ENCODE data around the gene HMGA1.

DNA sequence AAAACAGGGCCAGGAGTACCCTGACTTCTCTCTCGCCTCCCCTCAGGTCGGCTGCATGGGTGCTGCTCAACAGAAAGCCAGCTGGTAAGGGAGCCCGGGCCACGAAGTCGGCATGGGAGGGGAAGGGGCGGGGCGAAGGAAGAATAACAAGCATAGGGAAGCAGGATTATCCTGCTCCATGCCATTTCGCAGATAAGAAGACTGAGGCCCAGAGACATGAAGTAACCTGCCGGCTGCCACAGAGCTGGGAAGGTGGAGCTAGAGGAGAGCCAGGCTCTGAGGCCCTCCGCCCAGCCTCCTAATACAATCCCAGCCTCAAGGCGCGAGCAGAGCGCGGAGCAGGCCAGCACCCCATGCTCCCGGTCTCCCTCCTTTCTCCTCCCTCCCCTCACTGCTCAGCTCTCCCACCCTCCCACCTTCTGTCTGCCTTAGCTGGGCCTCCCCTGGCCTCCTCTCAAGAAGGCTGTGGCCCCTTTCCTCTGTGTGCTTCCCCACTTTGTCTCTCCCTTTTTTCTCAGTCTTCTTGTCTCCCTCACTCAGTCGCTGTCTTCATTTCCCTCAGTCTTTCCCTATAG lies 13.2 kb upstream of the HMGA1 start:
- TF ChIP-seq POLR2A (IDR thresholded peaks at IDR 0.05), result no peak
- TF ChIP-seq, protein P1, sequence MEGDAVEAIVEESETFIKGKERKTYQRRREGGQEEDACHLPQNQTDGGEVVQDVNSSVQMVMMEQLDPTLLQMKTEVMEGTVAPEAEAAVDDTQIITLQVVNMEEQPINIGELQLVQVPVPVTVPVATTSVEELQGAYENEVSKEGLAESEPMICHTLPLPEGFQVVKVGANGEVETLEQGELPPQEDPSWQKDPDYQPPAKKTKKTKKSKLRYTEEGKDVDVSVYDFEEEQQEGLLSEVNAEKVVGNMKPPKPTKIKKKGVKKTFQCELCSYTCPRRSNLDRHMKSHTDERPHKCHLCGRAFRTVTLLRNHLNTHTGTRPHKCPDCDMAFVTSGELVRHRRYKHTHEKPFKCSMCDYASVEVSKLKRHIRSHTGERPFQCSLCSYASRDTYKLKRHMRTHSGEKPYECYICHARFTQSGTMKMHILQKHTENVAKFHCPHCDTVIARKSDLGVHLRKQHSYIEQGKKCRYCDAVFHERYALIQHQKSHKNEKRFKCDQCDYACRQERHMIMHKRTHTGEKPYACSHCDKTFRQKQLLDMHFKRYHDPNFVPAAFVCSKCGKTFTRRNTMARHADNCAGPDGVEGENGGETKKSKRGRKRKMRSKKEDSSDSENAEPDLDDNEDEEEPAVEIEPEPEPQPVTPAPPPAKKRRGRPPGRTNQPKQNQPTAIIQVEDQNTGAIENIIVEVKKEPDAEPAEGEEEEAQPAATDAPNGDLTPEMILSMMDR (IDR thresholded peaks at IDR 0.05), result no peak

Measured in thyroid gland (tissue), 4 donors.